SK-N-MC (cell line): Measurements from ENCODE around the gene MME.

ENCODE experiments used
- EZH2 ChIP-seq: fragments of 200-600 bp; sonication (generic); IDR thresholded peaks from one replicate; pipeline ENCODE4 v1.6.1; 2017; ENCODE audit warnings: antibody characterized with exemption
- FOXP2 ChIP-seq: optimal IDR thresholded peaks from 2 replicates; pipeline ENCODE3; 2011; ENCODE audit warnings: mild to moderate bottlenecking, moderate library complexity; ENCODE audit not compliant: insufficient read depth; ENCODE audit errors: extremely low read length, control extremely low read depth
- POLR2AphosphoS5 ChIP-seq: IDR thresholded peaks from 2 replicates; pipeline ENCODE4 v1.6.1; 2012; ENCODE audit warnings: mild to moderate bottlenecking, low read depth, low read length, borderline replicate concordance

- TF ChIP-seq EZH2 (no peak), POLR2AphosphoS5 (no peak), FOXP2 (no peak)
These were observed 573 bp downstream of the MME start for GRCh38 chr3:155080692-155081091.
